CD14-positive monocyte (primary cell): ENCODE data around the gene LHX3. TPM values are rescaled to one million over a fixed set of nuclear protein-coding genes. Genes with fewer than 3 reads are reported as not detected.

Source experiments
- DNase-seq, 3 donors: peaks; one replicate each; pipeline ENCODE4 v3.0.0-alpha.2; 2011 to 2022
- H2AFZ ChIP-seq: 2 replicates; pipeline ENCODE4 v1.6.0; 2012; ENCODE audit warnings: mild to moderate bottlenecking, low read depth, low read length, inconsistent platforms; ENCODE audit not compliant: insufficient read depth, poor library complexity, severe bottlenecking
- H3K27ac ChIP-seq, 2 donors: 1 replicate in 1 of 2; 2 replicates in 1 of 2; pipeline ENCODE4 v1.5.1; 2012 to 2013; ENCODE audit warnings: low read length in 2 of 2, control low read depth in 1 of 2, inconsistent platforms in 1 of 2, low read depth in 1 of 2, mild to moderate bottlenecking in 1 of 2
- H3K27me3 ChIP-seq, 2 donors: one replicate each; pipeline versions ENCODE4 v1.6.0 to v1.6.1; 2011 to 2013; ENCODE audit warnings: low read length in 2 of 2; ENCODE audit not compliant: control insufficient read depth in 2 of 2, insufficient read depth in 2 of 2
- H3K36me3 ChIP-seq, 2 donors: replicated peaks in 1 of 2; 1 replicate in 1 of 2; 2 replicates in 1 of 2; pipeline versions ENCODE4 v1.5.1 to v1.6.1; 2012 to 2013; ENCODE audit warnings: low read length in 2 of 2, control low read depth in 1 of 2, inconsistent platforms in 1 of 2, mild to moderate bottlenecking in 1 of 2; ENCODE audit not compliant: insufficient read depth in 2 of 2, control insufficient read depth in 1 of 2
- H3K4me1 ChIP-seq, 2 donors: 1 replicate in 1 of 2; 2 replicates in 1 of 2; pipeline versions ENCODE4 v1.5.1 to v1.6.1; 2012 to 2013; ENCODE audit warnings: low read length in 2 of 2, control low read depth in 1 of 2, inconsistent platforms in 1 of 2, mild to moderate bottlenecking in 1 of 2, moderate library complexity in 1 of 2; ENCODE audit not compliant: insufficient read depth in 2 of 2, control insufficient read depth in 1 of 2
- H3K4me2 ChIP-seq: replicated peaks from 2 replicates; pipeline ENCODE3; 2012; ENCODE audit warnings: low read length, moderate library complexity, mild to moderate bottlenecking; ENCODE audit not compliant: poor library complexity, severe bottlenecking; ENCODE audit errors: extremely low read depth
- H3K4me3 ChIP-seq, 3 experiments: fragments of 200-600 bp in 1 of 3; sonication (generic) in 1 of 3; replicated peaks in 1 of 3; 1 replicate in 2 of 3; 2 replicates in 1 of 3; pipeline ENCODE4 v1.5.1; 2011 to 2013; ENCODE audit warnings: low read length in 3 of 3, mild to moderate bottlenecking in 3 of 3, control low read depth in 2 of 3, low read depth in 2 of 3, inconsistent platforms in 1 of 3, moderate library complexity in 1 of 3
- H3K79me2 ChIP-seq: 2 replicates; pipeline ENCODE4 v1.6.0; 2012; ENCODE audit warnings: mild to moderate bottlenecking, control low read depth, inconsistent platforms, low read length, moderate library complexity; ENCODE audit not compliant: insufficient read depth
- H3K9ac ChIP-seq: 2 replicates; pipeline ENCODE4 v1.6.0; 2017; ENCODE audit warnings: low read length, mild to moderate bottlenecking; ENCODE audit not compliant: insufficient read depth, poor library complexity, severe bottlenecking
- H3K9me3 ChIP-seq, 2 donors: replicated peaks in 1 of 2; 1 replicate in 1 of 2; 2 replicates in 1 of 2; pipeline versions ENCODE4 v1.5.1 to v1.6.1; 2012 to 2013; ENCODE audit warnings: low read length in 2 of 2, control low read depth in 1 of 2; ENCODE audit not compliant: control insufficient read depth in 1 of 2, insufficient read depth in 1 of 2
- H4K20me1 ChIP-seq: 2 replicates; pipeline ENCODE4 v1.6.0; 2012; ENCODE audit warnings: mild to moderate bottlenecking, low read length, control low read depth, moderate library complexity; ENCODE audit not compliant: insufficient read depth
- H3K27ac Mint-ChIP-seq, 7 donors: one replicate each; pipeline ENCODE4 v1.8.0; 2020; ENCODE audit warnings: mild to moderate bottlenecking in 7 of 7, mixed read lengths in 7 of 7, moderate library complexity in 6 of 7, inconsistent platforms in 2 of 7
- H3K27me3 Mint-ChIP-seq, 3 donors: one replicate each; pipeline ENCODE4 v1.8.0; 2021 to 2022; ENCODE audit warnings: low read depth in 3 of 3, mild to moderate bottlenecking in 3 of 3, mixed read lengths in 3 of 3, moderate library complexity in 3 of 3, inconsistent platforms in 1 of 3
- H3K36me3 Mint-ChIP-seq, 2 donors: one replicate each; pipeline ENCODE4 v1.8.0; 2020; ENCODE audit warnings: mixed read lengths in 2 of 2, inconsistent platforms in 1 of 2, mild to moderate bottlenecking in 1 of 2
- H3K4me1 Mint-ChIP-seq: one replicate; pipeline ENCODE4 v1.8.0; 2020; ENCODE audit warnings: mild to moderate bottlenecking, mixed read lengths
- H3K4me3 Mint-ChIP-seq, 2 donors: one replicate each; pipeline ENCODE4 v1.8.0; 2020; ENCODE audit warnings: mild to moderate bottlenecking in 2 of 2, mixed read lengths in 2 of 2, moderate library complexity in 1 of 2
- H3K9me3 Mint-ChIP-seq, 7 donors: one replicate each; pipeline ENCODE4 v1.8.0; 2020 to 2022; ENCODE audit warnings: mixed read lengths in 7 of 7, mild to moderate bottlenecking in 6 of 7, moderate library complexity in 6 of 7, inconsistent platforms in 2 of 7
- WGBS: methylation state at CpG from one replicate; pipeline ENCODE4 v1.1.5; 2013; ENCODE audit warnings: missing lambda C conversion rate; ENCODE audit not compliant: insufficient coverage; 5-methylcytosine and 5-hydroxymethylcytosine counted together
- intact Hi-C, 2 donors: fragments of 100-400 bp; cut with micrococcal nuclease; formaldehyde crosslinking; loops; one replicate each; pipeline versions ENCODE4 v1.15.0 to v1.15.1; 2023
- polyA plus RNA-seq, 3 donors: library from polyadenylated mRNA; depleted of rRNA in 1 of 3; unstranded in 2 of 3; stranded (reverse) in 1 of 3; fragments of 300-500 nt in 2 of 3; fragments of >200 nt in 1 of 3; fragmentation: Illumina TruSeq in 2 of 3; gene quantifications; 1 replicate in 2 of 3; 2 replicates in 1 of 3; pipeline ENCODE4 v1.2.3, GENCODE V29; 2012 to 2021
- TF ChIP-seq, protein P1 (sequence below): fragments of 200-600 bp; IDR thresholded peaks from one replicate; pipeline ENCODE4 v1.8.0; 2022; ENCODE audit warnings: antibody characterized with exemption, mild to moderate bottlenecking

The LHX3 gene
- polyA plus RNA-seq, 3 donors = not detected

DNA sequence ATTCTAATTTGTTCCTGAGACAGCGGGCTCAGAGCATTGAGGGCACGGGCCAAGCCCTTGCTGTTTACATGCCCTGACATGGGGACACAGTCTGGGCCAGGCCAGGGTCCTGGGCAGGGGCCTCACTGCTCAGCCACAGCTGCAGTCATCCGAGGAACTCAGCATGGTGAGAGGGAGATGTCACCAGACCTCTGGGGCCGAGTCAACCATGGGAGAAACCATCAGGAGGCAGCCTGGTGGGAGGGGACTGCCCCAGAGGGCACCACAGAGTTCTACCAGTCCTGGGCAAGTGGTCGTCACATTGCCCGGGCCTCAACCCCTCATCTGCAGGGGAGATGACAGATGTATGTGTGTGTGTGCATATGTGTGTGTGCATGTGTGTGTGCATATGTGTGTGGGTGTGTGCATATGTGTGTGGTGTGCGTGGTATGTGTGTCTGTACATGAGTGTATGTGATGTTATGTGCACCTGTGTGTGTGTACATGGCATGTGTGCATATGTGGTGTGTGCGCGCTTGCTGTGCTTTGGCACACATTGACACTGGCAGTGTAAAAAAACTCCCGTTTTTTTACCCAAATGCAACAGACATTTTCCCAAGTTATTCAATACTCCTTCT lies 43.8 kb downstream of the LHX3 start:
- Histone ChIP-seq H3K9ac (no peak overlapping the region), H3K4me1 (no peaks in the 10 kb centered on the region), H4K20me1 (no peaks in the 10 kb centered on the region), H3K4me2 (no peak overlapping the region), H3K79me2 (no peaks in the 10 kb centered on the region), H2AFZ (no peak overlapping the region), H3K9me3 (no peaks in the 10 kb centered on the region), H3K27ac (no peak overlapping the region), H3K27me3 (no peaks in the 10 kb centered on the region), H3K36me3 (no peaks in the 10 kb centered on the region), H3K4me3 (no peak overlapping the region)
- Mint-ChIP-seq H3K27me3 (peaks cover 2 to 17% (median 15%) of the 10 kb centered on the region in 3 donors), H3K4me1 (no peaks in the 10 kb centered on the region), H3K9me3 (peaks cover 0 to 17% (median 6%) of the 10 kb centered on the region in 7 donors), H3K4me3 (no peak overlapping the region), H3K36me3 (no peaks in the 10 kb centered on the region), H3K27ac (no peak overlapping the region)
- WGBS = 87% methylated on average over 8 of the region's 10 CpGs
- TF ChIP-seq, protein P1, sequence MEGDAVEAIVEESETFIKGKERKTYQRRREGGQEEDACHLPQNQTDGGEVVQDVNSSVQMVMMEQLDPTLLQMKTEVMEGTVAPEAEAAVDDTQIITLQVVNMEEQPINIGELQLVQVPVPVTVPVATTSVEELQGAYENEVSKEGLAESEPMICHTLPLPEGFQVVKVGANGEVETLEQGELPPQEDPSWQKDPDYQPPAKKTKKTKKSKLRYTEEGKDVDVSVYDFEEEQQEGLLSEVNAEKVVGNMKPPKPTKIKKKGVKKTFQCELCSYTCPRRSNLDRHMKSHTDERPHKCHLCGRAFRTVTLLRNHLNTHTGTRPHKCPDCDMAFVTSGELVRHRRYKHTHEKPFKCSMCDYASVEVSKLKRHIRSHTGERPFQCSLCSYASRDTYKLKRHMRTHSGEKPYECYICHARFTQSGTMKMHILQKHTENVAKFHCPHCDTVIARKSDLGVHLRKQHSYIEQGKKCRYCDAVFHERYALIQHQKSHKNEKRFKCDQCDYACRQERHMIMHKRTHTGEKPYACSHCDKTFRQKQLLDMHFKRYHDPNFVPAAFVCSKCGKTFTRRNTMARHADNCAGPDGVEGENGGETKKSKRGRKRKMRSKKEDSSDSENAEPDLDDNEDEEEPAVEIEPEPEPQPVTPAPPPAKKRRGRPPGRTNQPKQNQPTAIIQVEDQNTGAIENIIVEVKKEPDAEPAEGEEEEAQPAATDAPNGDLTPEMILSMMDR = no peak
- intact Hi-C loops = no loop called here
- no peak for DNase-seq

DNA sequence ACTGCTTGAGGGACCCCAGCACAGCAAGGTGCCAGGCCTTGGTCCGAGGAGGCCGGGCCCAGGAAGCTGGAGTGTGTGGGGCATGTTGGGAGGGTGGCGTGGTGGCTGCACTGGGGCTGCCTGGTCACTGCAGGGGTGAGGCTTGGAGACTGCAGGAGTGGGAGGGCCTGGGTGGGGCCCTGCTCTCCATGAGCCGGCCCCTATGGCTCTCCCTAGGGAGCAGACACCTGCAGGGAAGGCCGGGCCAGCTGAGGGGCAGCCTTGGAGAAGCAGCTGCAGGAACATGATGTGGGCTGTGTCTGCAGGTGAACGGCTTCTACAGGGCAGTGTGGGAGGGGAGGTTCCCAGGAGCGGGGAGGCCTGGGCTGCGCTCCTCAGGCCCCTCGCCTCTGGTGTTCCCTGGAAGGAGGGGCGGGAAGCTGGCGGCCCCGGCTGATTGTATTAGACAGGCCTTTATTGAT lies 44.5 kb downstream of the LHX3 start:
- no peaks in the 10 kb centered on the region for H3K36me3 Mint-ChIP-seq
- peaks cover 0 to 17% (median 5%) of the 10 kb centered on the region in 7 donors for H3K9me3 Mint-ChIP-seq
- Histone ChIP-seq H2AFZ (no peak overlapping the region), H3K4me1 (no peaks in the 10 kb centered on the region), H3K4me2 (no peak overlapping the region), H4K20me1 (no peaks in the 10 kb centered on the region), H3K36me3 (no peaks in the 10 kb centered on the region), H3K79me2 (no peaks in the 10 kb centered on the region), H3K27ac (no peak overlapping the region), H3K9ac (no peak overlapping the region), H3K9me3 (no peaks in the 10 kb centered on the region), H3K4me3 (no peak overlapping the region), H3K27me3 (no peaks in the 10 kb centered on the region)
- TF ChIP-seq, protein P1 = no peak
- DNase-seq = no peak
- H3K4me3 Mint-ChIP-seq = no peak overlapping the region
- peaks cover 2 to 21% (median 14%) of the 10 kb centered on the region in 3 donors for H3K27me3 Mint-ChIP-seq
- 98% methylated on average over 5 of the region's 12 CpGs for WGBS
- H3K4me1 Mint-ChIP-seq = no peaks in the 10 kb centered on the region
- no peak overlapping the region for H3K27ac Mint-ChIP-seq
- intact Hi-C loops = no loop called here
